ENCODE measurements around the gene MTMR12.
"Not testable (repeated sequence)": the region's sequence is repeated elsewhere in the genome, so short reads cannot be mapped to it uniquely, and the experiment has no call there.

Gene MTMR12

GRCh38 chr5:32325062-32325461, 12.3 kb upstream of the MTMR12 start:
- no peak for DNase-seq

DNA sequence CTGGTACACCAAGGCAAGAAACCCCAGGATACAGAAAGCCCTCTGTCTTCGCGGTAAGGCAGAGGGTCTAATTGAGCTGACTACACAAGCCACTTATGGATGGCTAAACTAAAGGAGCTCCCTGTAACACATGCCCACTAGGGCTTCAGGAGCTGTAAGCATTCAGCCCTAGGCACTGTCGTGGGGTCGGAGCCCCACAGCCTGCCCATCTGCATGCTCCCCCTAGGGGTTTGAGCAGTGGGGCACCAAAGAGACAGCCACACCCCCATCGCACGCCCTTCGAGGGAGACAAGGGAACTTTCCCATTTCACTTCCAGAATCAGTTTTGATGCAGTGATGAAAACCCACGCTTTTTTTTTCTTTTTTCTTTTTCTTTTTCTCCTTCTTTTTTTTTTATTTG, 11.0 kb upstream of the MTMR12 start:
- DNase-seq = no peak

DNA sequence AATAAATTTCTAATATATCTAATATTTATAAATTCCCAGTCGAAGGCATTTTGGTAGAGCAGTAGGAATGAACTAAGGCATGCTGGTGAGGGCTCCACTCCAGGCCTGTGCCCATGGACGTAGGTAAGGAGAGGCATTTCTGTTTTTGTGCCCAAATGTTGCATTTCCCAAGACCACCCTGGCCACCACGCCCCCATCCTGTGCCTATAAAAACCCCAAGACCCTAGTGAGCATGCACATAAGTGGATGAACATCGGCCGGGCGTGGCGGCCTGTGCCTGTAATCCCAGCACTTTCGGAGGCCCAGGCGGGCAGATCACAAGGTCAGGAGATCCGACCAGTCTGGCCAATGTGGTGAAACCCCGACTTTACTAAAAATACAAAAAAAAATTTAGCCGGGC, 10.1 kb upstream of the MTMR12 start:
- DNase-seq = no peak

GRCh38 chr5:32321787-32322186, 9.0 kb upstream of the MTMR12 start:
- not testable (repeated sequence) for DNase-seq

DNA sequence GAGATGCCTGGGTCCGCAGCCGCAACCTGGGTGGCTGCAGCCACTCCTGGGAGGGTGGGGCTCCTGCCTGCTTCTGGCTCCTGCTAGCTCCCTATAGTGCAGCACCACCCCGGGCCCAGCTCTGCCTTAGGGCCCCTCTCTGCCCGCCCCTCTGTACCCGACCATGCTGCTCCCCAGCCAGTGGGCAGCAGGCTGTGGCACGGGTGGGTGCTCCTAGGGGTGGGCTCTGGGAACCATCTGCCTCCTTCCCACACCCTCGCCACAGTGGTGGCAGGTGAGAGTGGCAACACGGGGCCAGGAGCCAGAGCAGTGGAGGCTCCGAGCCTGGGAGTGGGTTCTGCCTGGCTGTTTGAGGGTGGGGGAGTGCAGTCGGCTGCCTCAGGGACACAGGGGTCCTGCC, 7.8 kb upstream of the MTMR12 start:
- DNase-seq = no peak

- DNase-seq = no peak
Measured at GRCh38 chr5:32319926-32320543, 7.3 kb upstream of the MTMR12 start.

GRCh38 chr5:32319392-32319791, 6.7 kb upstream of the MTMR12 start:
- DNase-seq = no peak

- DNase-seq = no peak
Measured at GRCh38 chr5:32317041-32317440, 4.3 kb upstream of the MTMR12 start.

DNA sequence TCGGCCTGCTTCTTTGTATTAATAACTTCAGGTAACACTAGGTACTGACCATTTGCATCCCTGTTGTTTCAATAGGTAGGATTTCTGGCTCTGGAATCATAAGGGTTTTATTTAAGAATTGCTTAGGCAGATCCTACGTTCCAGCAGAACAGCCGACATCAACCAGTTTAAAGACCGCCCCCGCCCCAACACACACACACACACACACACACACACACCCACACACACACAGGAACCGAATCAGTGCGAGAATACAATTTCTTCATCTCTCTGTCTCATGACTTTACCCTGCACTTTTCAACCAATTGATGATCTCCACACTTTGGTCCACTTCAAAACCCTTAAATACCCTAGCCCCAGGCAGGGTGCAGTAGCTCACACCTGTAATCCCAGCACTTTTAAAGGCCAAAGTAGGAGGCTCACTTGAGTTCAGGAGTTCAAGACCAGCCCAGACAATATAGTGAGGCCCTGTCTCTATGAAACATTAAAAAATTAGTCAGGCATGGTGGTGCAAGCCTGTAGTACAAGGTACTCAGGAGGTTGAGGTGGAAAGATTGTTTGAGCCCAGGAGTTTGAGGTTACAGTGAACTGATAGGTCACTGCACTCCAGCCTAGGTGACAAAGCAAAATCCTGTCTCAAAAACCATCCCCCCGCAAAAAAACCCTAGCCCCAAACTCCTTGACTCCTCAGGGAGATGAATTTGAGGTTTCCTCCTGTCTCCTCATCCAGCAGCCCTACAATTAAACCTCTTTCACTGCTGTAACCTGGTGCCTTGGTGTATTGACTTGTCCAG, 2.7 kb upstream of the MTMR12 start:
- DNase-seq = no peak

DNA sequence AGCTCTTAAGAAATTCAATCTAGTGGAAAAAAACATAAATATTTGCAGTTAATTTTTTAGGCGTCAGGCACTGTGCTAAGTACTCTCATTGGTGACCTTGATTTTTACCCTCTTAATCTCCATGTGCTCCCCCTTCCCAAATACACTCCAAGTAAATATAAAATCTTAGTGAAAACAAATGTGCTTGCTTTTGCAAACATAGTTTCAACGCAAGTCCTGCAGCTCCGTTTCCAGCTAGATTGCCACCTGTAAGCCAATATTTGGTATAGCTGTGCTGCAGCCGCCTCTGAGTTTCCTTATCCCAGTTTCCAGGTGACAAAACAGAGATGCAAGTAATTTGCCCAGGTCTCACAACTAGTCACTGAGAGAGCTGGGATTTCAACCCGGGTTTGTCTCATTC, 1.9 kb upstream of the MTMR12 start:
- DNase-seq = no peak

DNA sequence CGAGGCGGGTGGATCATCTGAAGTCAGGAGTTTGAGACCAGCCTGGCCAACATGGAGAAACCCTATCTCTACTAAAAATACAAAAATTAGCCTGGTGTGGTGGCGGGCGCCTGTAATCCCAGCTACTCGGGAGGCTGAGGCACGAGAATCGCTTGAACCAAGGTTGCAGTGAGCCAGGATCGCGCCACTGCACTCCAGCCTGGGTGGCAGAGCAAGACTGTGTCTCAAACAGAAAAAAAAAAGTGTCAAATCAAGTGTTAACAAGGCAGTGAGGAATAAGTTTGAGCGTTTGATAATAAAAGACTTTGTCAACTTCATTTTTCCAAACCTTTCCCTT, 1.4 kb upstream of the MTMR12 start:
- DNase-seq = not testable (repeated sequence)

DNA sequence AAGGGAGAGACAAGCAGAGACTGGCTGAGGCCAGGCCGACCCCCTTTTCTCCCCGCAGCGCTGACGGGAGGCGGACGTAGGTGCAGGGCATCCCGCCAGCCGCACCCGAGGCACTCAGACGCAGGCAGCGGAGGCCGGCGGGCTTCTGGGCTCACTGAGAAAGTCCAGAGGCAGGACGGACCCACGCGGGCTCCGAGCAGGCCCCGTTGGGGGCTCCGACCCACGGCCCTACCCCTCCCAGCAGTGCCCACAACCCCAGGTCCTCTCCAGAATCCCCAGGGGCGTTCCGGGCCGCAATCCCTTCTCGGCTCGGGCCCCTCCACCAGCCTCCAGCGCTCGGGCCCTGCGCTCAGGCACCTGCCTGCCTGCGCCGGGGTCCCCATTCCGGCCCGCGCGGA, 543 bp downstream of the MTMR12 start:
- DNase-seq = peak; percentile 42

DNA sequence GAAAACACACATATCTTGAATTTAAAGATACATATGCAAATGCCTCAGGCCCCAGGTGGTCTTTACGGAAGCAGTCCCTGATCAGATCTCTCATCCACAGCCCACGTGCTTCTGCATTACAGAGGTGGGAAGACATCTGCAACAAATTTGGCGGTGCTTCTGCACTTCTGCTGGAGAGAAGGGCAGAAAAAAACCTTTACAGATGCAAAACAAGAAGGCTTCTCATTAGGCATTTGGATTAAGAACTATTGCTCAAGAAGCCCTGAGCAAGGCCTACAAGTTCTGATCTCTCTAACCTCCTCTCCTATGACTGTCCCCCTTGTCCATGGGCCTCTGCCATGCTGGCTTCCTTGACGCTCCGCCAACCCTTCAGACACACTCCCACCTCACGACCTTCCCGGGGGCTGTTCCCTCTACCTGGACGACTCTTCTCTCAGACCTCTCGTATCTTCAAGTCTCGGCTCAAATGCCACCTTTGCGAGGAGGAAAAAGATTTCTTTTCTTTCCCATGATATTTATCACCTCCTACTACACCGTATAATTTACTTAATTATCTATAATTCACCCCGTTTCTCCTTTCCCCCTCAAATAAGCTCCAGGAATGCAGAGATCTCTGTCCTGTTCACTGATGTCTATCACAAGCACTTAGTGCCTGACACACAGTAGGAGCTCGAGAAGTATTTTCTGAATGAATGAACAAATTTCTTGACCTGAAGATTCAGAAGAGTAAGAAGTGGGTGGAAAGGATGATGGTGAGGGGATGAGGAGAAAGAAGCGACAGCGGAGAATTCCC, 1.1 kb downstream of the MTMR12 start:
- no peak for DNase-seq

- DNase-seq = no peak
Measured at GRCh38 chr5:32309761-32310160, 3.0 kb downstream of the MTMR12 start.

- DNase-seq = no peak
Measured at GRCh38 chr5:32308946-32309345, 3.8 kb downstream of the MTMR12 start.

GRCh38 chr5:32307769-32308194, 5.0 kb downstream of the MTMR12 start:
- DNase-seq = no peak

GRCh38 chr5:32304622-32305021, 8.1 kb downstream of the MTMR12 start:
- DNase-seq = no peak

DNA sequence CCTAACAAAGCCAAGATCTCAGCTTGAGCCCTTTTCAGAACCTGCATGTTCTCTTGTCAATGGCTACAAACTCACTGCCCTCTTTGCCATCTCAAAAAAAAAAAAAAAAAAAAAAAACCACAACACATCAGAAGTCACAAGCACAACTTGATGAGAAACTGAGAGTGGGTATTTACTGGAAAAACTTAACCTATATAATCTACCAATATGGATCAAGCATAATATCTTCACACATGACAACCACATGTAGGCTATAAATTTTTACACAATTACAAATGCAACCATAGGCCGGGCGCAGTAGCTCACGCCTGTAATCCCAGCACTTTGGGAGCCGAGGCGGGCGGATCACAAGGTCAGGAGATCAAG, 9.0 kb downstream of the MTMR12 start:
- DNase-seq = no peak

GRCh38 chr5:32302835-32303754, 9.6 kb downstream of the MTMR12 start:
- DNase-seq = no peak

DNA sequence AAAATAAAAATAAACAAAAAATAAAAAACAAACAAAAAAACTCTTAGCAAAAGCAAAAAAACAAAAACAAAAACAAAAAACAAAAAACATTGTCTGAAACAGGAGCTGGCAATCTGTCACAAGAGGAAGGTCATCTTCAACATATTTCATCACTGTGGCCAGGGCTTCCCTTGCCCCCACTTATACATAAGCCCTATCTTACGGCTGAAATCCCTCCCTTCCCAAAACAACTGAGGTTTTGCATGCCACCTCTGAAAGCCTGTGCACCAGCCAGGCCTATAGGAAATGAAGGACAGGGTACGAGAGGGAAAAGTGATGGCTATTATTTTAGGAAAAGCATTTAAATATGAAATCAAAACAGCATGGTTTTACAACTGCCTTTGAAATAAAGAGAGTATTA, 10.8 kb downstream of the MTMR12 start:
- DNase-seq = no peak

DNA sequence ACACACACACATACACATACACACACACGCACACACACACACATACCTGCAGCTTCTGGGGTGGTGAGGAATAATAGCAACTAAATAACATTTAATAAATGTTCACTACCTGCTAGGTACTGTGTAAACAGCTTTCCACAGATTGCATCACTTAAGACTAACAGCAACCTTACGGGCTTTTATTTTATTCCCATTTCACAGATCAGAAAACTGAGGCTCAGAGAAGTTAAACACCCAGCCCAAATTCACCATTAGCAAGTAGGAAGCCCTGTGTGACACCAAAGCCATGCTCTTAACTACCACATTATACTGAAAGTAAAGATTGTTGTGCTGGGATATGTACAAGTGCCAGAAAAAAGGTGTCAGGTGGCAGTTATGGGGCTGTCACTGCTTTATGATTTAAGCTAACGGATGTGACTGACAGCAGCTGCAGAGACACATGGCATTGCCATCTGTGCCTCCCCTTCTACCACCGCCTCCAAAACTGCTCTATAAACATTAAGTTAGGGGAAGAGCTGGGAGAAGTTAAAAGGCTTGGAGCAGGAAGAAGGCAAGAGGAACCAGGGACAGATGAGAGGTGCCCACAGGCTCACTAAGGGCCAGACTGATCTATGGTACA, 13.6 kb downstream of the MTMR12 start:
- DNase-seq = no peak

DNA sequence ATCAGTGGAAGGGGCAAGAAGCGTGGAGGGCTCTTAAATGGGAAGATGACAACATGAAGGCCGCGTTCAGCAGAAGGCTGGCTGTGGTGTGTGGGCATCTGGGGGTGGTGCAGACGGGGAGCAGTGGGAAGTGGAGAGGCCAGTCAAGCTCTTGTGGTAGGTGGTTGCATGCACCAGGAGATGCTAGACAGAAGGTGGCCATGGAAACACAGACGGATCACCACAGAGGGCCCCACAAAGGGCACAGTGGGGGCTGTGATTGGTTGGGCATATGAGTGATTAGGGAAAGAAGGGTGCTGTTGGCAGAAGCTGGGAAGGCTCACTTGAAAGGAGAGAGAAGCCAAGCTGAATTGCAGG, 14.7 kb downstream of the MTMR12 start:
- no peak for DNase-seq
